Neural progenitor cell (in vitro differentiated cells): ENCODE results near the gene PRRG1.

Experiments used
- CTCF ChIP-seq: fragments of 200-600 bp; sonication (generic); IDR thresholded peaks from 2 replicates; pipeline ENCODE4 v1.5.1; 2017; ENCODE audit warnings: antibody characterized with exemption, mild to moderate bottlenecking
- EZH2 ChIP-seq: fragments of 200-600 bp; sonication (generic); IDR thresholded peaks from 2 replicates; pipeline ENCODE4 v1.6.1; 2017; ENCODE audit warnings: antibody characterized with exemption, mild to moderate bottlenecking, moderate library complexity

GRCh38 chrX:37474478-37474877, 125.3 kb downstream of the PRRG1 start:
- TF ChIP-seq CTCF: no peak
- TF ChIP-seq EZH2: no peak
